Panc1 (cell line): Measurements from ENCODE around the gene ACACA. TPM values are rescaled to one million over a fixed set of nuclear protein-coding genes. Genes with fewer than 3 reads are reported as not detected.

Experiments
- ATAC-seq: fragments of 200-7000 bp; cut with Tn5 transposase; 2 replicates; pipeline ENCODE4 v1.9.1; 2020; ENCODE audit warnings: mild to moderate bottlenecking, moderate library complexity
- BruUV-seq: library from RNA; stranded (reverse); fragments of 400-500 nt; replicated peaks from 2 replicates; lab custom pipeline; 2021; lab: Mats Ljungman, UMichigan
- CTCF ChIA-PET: fragments of 300-600 bp; sonication (Branson Sonifier 250); formaldehyde crosslinking; loops from one replicate; lab custom pipeline; 2022; ENCODE audit warnings: antibody characterized with exemption; lab: Charles Lee
- POLR2A ChIA-PET: fragments of 300-600 bp; sonication (Branson Sonifier 250); formaldehyde crosslinking; loops from one replicate; lab custom pipeline; 2022; ENCODE audit warnings: antibody characterized with exemption; lab: Charles Lee
- DNase-seq: peaks from one replicate; pipeline ENCODE4 v3.0.0-alpha.2; 2010; ENCODE audit warnings: low read depth, low spot score
- H3K27ac ChIP-seq: 2 replicates; pipeline ENCODE4 v1.5.1; 2011; ENCODE audit warnings: mild to moderate bottlenecking, low read length, inconsistent platforms
- H3K27me3 ChIP-seq: fragments of 200-500 bp; sonication (Bioruptor generic); 2 replicates; pipeline ENCODE4 v1.6.0; 2014; ENCODE audit warnings: low read length, inconsistent platforms; ENCODE audit not compliant: control insufficient read depth, insufficient read depth
- H3K36me3 ChIP-seq: fragments of 200-500 bp; sonication (Bioruptor generic); 2 replicates; pipeline ENCODE4 v1.5.1; 2014; ENCODE audit warnings: inconsistent platforms, mild to moderate bottlenecking, low read length, moderate library complexity; ENCODE audit not compliant: control insufficient read depth, insufficient read depth
- H3K4me1 ChIP-seq: 2 replicates; pipeline ENCODE4 v1.5.1; 2011; ENCODE audit warnings: inconsistent platforms, mild to moderate bottlenecking, low read length, moderate library complexity; ENCODE audit not compliant: control insufficient read depth, insufficient read depth
- H3K4me3 ChIP-seq, 2 experiments: 2 replicates each; pipeline ENCODE4 v1.5.1; 2011 to 2012; ENCODE audit warnings: low read depth in 2 of 2, low read length in 2 of 2, mild to moderate bottlenecking in 2 of 2, inconsistent platforms in 1 of 2, moderate library complexity in 1 of 2
- H3K9me3 ChIP-seq: fragments of 200-500 bp; sonication (Bioruptor generic); 2 replicates; pipeline ENCODE4 v1.5.1; 2014; ENCODE audit warnings: low read depth, mild to moderate bottlenecking, inconsistent platforms, low read length, moderate library complexity; ENCODE audit not compliant: control insufficient read depth, insufficient read depth
- POLR2AphosphoS5 ChIP-seq: IDR thresholded peaks from 2 replicates; pipeline ENCODE4 v1.6.1; 2012; ENCODE audit warnings: mild to moderate bottlenecking, low read depth, low read length, moderate library complexity
- REST ChIP-seq, 2 experiments: IDR thresholded peaks; 2 replicates each; pipeline ENCODE4 v1.6.1; 2011 to 2012; ENCODE audit warnings: low read depth in 2 of 2, control low read depth in 1 of 2, low read length in 1 of 2, mild to moderate bottlenecking in 1 of 2, moderate library complexity in 1 of 2; ENCODE audit not compliant: insufficient read depth in 1 of 2
- SIN3A ChIP-seq: IDR thresholded peaks from 2 replicates; pipeline ENCODE4 v1.6.1; 2012; ENCODE audit warnings: low read depth, mild to moderate bottlenecking, low read length, moderate library complexity, borderline replicate concordance; ENCODE audit not compliant: insufficient read depth
- TCF7L2 ChIP-seq: IDR thresholded peaks from 2 replicates; pipeline ENCODE4 v1.6.1; 2011; ENCODE audit warnings: mild to moderate bottlenecking, low read depth, low read length, inconsistent platforms
- in situ Hi-C: cut with HindIII; loops from 2 replicates; pipeline ENCODE4 v1.10.0; 2016; ENCODE audit warnings: low sequenced_read_pairs, low pct_unique_long_range_greater_than_20kb
- intact Hi-C: fragments of 100-400 bp; cut with micrococcal nuclease; formaldehyde crosslinking; loops from one replicate; pipeline ENCODE4 v1.10.0; 2022; ENCODE audit not compliant: unreplicated experiment
- total RNA-seq: library from RNA; stranded (reverse); gene quantifications from one replicate; pipeline ENCODE4 v1.2.1, GENCODE V29; 2021; ENCODE audit not compliant: unreplicated experiment
- TF ChIP-seq, protein P1 (sequence below): fragments of 450-650 bp; IDR thresholded peaks from 2 replicates; pipeline ENCODE4 v1.5.1; 2017; ENCODE audit warnings: mild to moderate bottlenecking

ACACA gene
- total RNA-seq, 1 experiment from 2014 or later: 131 TPM

- no peak for ATAC-seq
- intact Hi-C loops: no loop called here
These were observed 199.5 kb downstream of the ACACA start for GRCh38 chr17:37207103-37207502.

GRCh38 chr17:37206299-37206698, 200.3 kb downstream of the ACACA start:
- in situ Hi-C loops (no loop called here), intact Hi-C loops (no loop called here)
- H3K9me3 ChIP-seq: no peaks in the 10 kb centered on the region
- no TSS peak for BruUV-seq
- H3K27ac ChIP-seq: no peak overlapping the region
- H3K27me3 ChIP-seq: no peaks in the 10 kb centered on the region
- H3K4me3 ChIP-seq: no peak overlapping the region
- TF ChIP-seq REST (IDR thresholded peaks at IDR 0.05; ENCODE audit: insufficient read depth in 1 of 2, low read depth in 2 of 2, low read length in 1 of 2): no peak
- no peak for TF ChIP-seq SIN3A
- TF ChIP-seq, protein P1, sequence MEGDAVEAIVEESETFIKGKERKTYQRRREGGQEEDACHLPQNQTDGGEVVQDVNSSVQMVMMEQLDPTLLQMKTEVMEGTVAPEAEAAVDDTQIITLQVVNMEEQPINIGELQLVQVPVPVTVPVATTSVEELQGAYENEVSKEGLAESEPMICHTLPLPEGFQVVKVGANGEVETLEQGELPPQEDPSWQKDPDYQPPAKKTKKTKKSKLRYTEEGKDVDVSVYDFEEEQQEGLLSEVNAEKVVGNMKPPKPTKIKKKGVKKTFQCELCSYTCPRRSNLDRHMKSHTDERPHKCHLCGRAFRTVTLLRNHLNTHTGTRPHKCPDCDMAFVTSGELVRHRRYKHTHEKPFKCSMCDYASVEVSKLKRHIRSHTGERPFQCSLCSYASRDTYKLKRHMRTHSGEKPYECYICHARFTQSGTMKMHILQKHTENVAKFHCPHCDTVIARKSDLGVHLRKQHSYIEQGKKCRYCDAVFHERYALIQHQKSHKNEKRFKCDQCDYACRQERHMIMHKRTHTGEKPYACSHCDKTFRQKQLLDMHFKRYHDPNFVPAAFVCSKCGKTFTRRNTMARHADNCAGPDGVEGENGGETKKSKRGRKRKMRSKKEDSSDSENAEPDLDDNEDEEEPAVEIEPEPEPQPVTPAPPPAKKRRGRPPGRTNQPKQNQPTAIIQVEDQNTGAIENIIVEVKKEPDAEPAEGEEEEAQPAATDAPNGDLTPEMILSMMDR: no peak
- no peak for TF ChIP-seq TCF7L2
- no peak for TF ChIP-seq POLR2AphosphoS5
- DNase-seq: no peak
- H3K36me3 ChIP-seq: peaks cover 4% of the 10 kb centered on the region; the same call in 1 of the 2 replicates
- ChIA-PET CTCF (no interaction called here), POLR2A (no interaction called here)
- no peaks in the 10 kb centered on the region for H3K4me1 ChIP-seq
- no peak for ATAC-seq

More at GRCh38 chr17:37207103-37207502, 199.5 kb downstream of the ACACA start:
- H3K27ac ChIP-seq: no peak overlapping the region
- no peak for DNase-seq
- no peak overlapping the region for H3K4me3 ChIP-seq
- no peaks in the 10 kb centered on the region for H3K9me3 ChIP-seq
- BruUV-seq: no TSS peak
- POLR2A ChIA-PET: no interaction called here
- CTCF ChIA-PET: interaction anchor here (0.6 kb wide), 1 partner anchor 604 kb away, joined by 8 read pairs; no protein-coding TSS in a partner anchor
- H3K36me3 ChIP-seq: peaks cover 7% of the 10 kb centered on the region; the same call in 1 of the 2 replicates
- H3K4me1 ChIP-seq: no peaks in the 10 kb centered on the region
- in situ Hi-C loops: no loop called here
- H3K27me3 ChIP-seq: no peaks in the 10 kb centered on the region
- TF ChIP-seq SIN3A (no peak), TCF7L2 (no peak), REST (IDR thresholded peaks at IDR 0.05; ENCODE audit: insufficient read depth in 1 of 2, low read depth in 2 of 2, low read length in 1 of 2) (no peak), POLR2AphosphoS5 (no peak)
- TF ChIP-seq, protein P1: no peak
